Renal cortical epithelial cell (primary cell): ENCODE data around the gene TFF2. TPM values are rescaled to one million over a fixed set of nuclear protein-coding genes. Genes with fewer than 3 reads are reported as not detected.

Experiments used
- DNase-seq: peaks from one replicate; pipeline ENCODE4 v3.0.0-alpha.2; 2011; ENCODE audit warnings: low read depth
- total RNA-seq: library from RNA; depleted of rRNA; stranded (reverse); fragments of >200 nt; gene quantifications from 2 replicates; pipeline ENCODE4 v1.2.3, GENCODE V29; 2014

Gene TFF2
- total RNA-seq, 1 donor from 2014 or later: not detected

GRCh38 chr21:42346866-42347600 lies 3.8 kb downstream of the TFF2 start:
- DNase-seq: no peak

- no peak for DNase-seq
Observed at GRCh38 chr21:42346441-42346840, 4.4 kb downstream of the TFF2 start.

- no peak for DNase-seq
Observed at GRCh38 chr21:42344631-42345030, 6.2 kb downstream of the TFF2 start.

GRCh38 chr21:42343963-42344510 lies 6.8 kb downstream of the TFF2 start:
- no peak for DNase-seq

- no peak for DNase-seq
Observed at GRCh38 chr21:42343556-42343955, 7.2 kb downstream of the TFF2 start.

GRCh38 chr21:42343101-42343500 lies 7.7 kb downstream of the TFF2 start:
- no peak for DNase-seq

- DNase-seq: no peak
Observed at GRCh38 chr21:42341776-42342542, 8.8 kb downstream of the TFF2 start.

GRCh38 chr21:42340187-42341050 lies 10.4 kb downstream of the TFF2 start:
- DNase-seq: no peak

GRCh38 chr21:42338729-42339715 lies 11.8 kb downstream of the TFF2 start:
- DNase-seq: no peak

- peak; percentile 94 for DNase-seq
Observed at GRCh38 chr21:42337830-42338728, 12.7 kb downstream of the TFF2 start.

GRCh38 chr21:42337276-42337675 lies 13.5 kb downstream of the TFF2 start:
- DNase-seq: no peak

GRCh38 chr21:42336054-42336453 lies 14.7 kb downstream of the TFF2 start:
- DNase-seq: peak; percentile 44

GRCh38 chr21:42332557-42333317 lies 18.1 kb downstream of the TFF2 start:
- DNase-seq: no peak

GRCh38 chr21:42331660-42332059 lies 19.1 kb downstream of the TFF2 start:
- DNase-seq: no peak

GRCh38 chr21:42330380-42331371 lies 20.1 kb downstream of the TFF2 start:
- no peak for DNase-seq

GRCh38 chr21:42324896-42325295 lies 25.9 kb downstream of the TFF2 start:
- no peak for DNase-seq

GRCh38 chr21:42321845-42322244 lies 28.9 kb downstream of the TFF2 start:
- no peak for DNase-seq

- DNase-seq: no peak
Observed at GRCh38 chr21:42321231-42321630, 29.6 kb downstream of the TFF2 start.
